Measurements from ENCODE around the gene TNPO3.

DNA sequence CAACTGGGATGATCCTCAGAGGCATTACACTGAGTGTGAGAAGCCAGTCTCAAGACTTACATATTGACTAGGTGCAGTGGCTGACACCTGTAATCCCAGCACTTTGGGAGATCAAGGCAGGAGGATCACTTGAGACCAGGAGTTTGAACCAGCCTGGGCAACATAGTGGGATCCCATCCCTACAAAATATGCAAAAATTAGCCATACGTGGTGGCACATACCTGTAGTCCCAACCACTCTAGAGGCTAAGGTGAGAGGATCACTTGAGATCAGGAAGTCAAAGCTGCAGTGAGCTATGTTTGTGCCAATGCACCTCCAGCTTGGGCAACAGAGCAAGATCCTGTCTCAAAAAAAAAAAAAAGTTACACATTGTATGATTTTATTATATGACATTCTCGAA lies 23.5 kb upstream of the TNPO3 start:
- TF ChIP-seq RAD21 (conservative IDR thresholded peaks at IDR 0.05) (no peak), SMC3 (conservative IDR thresholded peaks at IDR 0.05; ENCODE audit: poor library complexity) (no peak), EZH2 (IDR thresholded peaks at IDR 0.05; ENCODE audit: borderline replicate concordance, insufficient read depth, low read length, poor library complexity, severe bottlenecking) (no peak), EP300 (conservative IDR thresholded peaks at IDR 0.05; ENCODE audit: poor library complexity, severe bottlenecking) (no peak)
- TF ChIP-seq, protein P1, sequence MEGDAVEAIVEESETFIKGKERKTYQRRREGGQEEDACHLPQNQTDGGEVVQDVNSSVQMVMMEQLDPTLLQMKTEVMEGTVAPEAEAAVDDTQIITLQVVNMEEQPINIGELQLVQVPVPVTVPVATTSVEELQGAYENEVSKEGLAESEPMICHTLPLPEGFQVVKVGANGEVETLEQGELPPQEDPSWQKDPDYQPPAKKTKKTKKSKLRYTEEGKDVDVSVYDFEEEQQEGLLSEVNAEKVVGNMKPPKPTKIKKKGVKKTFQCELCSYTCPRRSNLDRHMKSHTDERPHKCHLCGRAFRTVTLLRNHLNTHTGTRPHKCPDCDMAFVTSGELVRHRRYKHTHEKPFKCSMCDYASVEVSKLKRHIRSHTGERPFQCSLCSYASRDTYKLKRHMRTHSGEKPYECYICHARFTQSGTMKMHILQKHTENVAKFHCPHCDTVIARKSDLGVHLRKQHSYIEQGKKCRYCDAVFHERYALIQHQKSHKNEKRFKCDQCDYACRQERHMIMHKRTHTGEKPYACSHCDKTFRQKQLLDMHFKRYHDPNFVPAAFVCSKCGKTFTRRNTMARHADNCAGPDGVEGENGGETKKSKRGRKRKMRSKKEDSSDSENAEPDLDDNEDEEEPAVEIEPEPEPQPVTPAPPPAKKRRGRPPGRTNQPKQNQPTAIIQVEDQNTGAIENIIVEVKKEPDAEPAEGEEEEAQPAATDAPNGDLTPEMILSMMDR (IDR thresholded peaks at IDR 0.05; ENCODE audit: poor library complexity, severe bottlenecking) = no peak
- TF ChIP-seq, protein P2, sequence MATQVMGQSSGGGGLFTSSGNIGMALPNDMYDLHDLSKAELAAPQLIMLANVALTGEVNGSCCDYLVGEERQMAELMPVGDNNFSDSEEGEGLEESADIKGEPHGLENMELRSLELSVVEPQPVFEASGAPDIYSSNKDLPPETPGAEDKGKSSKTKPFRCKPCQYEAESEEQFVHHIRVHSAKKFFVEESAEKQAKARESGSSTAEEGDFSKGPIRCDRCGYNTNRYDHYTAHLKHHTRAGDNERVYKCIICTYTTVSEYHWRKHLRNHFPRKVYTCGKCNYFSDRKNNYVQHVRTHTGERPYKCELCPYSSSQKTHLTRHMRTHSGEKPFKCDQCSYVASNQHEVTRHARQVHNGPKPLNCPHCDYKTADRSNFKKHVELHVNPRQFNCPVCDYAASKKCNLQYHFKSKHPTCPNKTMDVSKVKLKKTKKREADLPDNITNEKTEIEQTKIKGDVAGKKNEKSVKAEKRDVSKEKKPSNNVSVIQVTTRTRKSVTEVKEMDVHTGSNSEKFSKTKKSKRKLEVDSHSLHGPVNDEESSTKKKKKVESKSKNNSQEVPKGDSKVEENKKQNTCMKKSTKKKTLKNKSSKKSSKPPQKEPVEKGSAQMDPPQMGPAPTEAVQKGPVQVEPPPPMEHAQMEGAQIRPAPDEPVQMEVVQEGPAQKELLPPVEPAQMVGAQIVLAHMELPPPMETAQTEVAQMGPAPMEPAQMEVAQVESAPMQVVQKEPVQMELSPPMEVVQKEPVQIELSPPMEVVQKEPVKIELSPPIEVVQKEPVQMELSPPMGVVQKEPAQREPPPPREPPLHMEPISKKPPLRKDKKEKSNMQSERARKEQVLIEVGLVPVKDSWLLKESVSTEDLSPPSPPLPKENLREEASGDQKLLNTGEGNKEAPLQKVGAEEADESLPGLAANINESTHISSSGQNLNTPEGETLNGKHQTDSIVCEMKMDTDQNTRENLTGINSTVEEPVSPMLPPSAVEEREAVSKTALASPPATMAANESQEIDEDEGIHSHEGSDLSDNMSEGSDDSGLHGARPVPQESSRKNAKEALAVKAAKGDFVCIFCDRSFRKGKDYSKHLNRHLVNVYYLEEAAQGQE (IDR thresholded peaks at IDR 0.05; ENCODE audit: borderline replicate concordance) = no peak

Measured in neural cell (in vitro differentiated cells).